ENCODE data around the gene GRIN3A. TPM values are rescaled to one million over a fixed set of nuclear protein-coding genes. Genes with fewer than 3 reads are reported as not detected.

The GRIN3A gene
- total and polyA plus RNA-seq, 9 of the 15 experiments (the other 6 are each of a cell fraction or from before 2014, with no cell fraction given), result 0.01 to 0.03 TPM; not detected in 7

GRCh38 chr9:101691657-101692056 is 46.8 kb downstream of the GRIN3A start:
- no peak for ATAC-seq
- no peak for FAIRE-seq
- Histone ChIP-seq H3K4me1 (replicated peaks in 1 of 2; ENCODE audit: control insufficient read depth in 2 of 2, insufficient read depth in 2 of 2, low read length in 2 of 2) (no peaks in the 10 kb centered on the region), H3K36me3 (ENCODE audit: control insufficient read depth, insufficient read depth, low read length) (no peaks in the 10 kb centered on the region), H3K4me2 (ENCODE audit: insufficient read depth, low read length) (no peak overlapping the region), H2AFZ (ENCODE audit: low read depth, low read length) (no peak overlapping the region), H3K79me2 (ENCODE audit: control insufficient read depth, insufficient read depth, low read length) (no peaks in the 10 kb centered on the region), H4K20me1 (replicated peaks; ENCODE audit: control insufficient read depth, insufficient read depth, low read length) (no peaks in the 10 kb centered on the region), H3K27ac (ENCODE audit: extremely low read depth, low read depth, low read length) (no peak overlapping the region), H3K9me3 (replicated peaks; ENCODE audit: control insufficient read depth, insufficient read depth, low read depth, low read length) (no peaks in the 10 kb centered on the region), H3K27me3 (ENCODE audit: control insufficient read depth in 2 of 2, insufficient read depth in 2 of 2, low read length in 2 of 2) (no peaks in the 10 kb centered on the region), H3K4me3 (no peak overlapping the region), H3K9ac (ENCODE audit: insufficient read depth in 1 of 2, low read depth in 2 of 2, low read length in 2 of 2) (no peak overlapping the region), H3K9me1 (ENCODE audit: control insufficient read depth, insufficient read depth, low read length) (no peaks in the 10 kb centered on the region)
- no peak for DNase-seq (ENCODE audit: extremely low read depth in 1 of 4, low spot score in 3 of 4)
- ChIA-PET POLR2A (no interaction called here), CTCF (ENCODE audit: low intra/inter-chr PET ratio) (no interaction called here)
- 0% methylated on average over 2 of the region's 2 CpGs for WGBS (ENCODE audit: insufficient coverage, low coverage, missing lambda C conversion rate)
- intact Hi-C loops (cut with micrococcal nuclease) (no loop called here), in situ Hi-C loops (cut with MboI) (no loop called here)
- no TSS peak for BruUV-seq (replicated peaks)
- TF ChIP-seq, protein P1, sequence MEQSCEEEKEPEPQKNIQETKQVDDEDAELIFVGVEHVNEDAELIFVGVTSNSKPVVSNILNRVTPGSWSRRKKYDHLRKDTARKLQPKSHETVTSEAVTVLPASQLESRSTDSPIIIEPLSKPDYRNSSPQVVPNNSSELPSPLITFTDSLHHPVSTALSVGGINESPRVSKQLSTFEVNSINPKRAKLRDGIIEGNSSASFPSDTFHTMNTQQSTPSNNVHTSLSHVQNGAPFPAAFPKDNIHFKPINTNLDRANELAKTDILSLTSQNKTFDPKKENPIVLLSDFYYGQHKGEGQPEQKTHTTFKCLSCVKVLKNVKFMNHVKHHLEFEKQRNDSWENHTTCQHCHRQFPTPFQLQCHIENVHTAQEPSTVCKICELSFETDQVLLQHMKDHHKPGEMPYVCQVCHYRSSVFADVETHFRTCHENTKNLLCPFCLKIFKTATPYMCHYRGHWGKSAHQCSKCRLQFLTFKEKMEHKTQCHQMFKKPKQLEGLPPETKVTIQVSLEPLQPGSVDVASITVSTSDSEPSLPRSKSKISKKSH (CRISPR knock-in tag; IDR thresholded peaks at IDR 0.05), result no peak
- TF ChIP-seq NCOA2 (IDR thresholded peaks at IDR 0.05; ENCODE audit: partially characterized antibody in 2 of 2), result no peak
- TF ChIP-seq MYNN (IDR thresholded peaks at IDR 0.05), result no peak
- no peak for TF ChIP-seq MYNN (CRISPR knock-in tag; IDR thresholded peaks at IDR 0.05)
- no peak for TF ChIP-seq KDM4B (IDR thresholded peaks at IDR 0.05; ENCODE audit: borderline replicate concordance in 2 of 2, low read depth in 1 of 2)
- no peak for TF ChIP-seq RHOXF2B (CRISPR knock-in tag; conservative IDR thresholded peaks at IDR 0.05)
- TF ChIP-seq SUPT5H (IDR thresholded peaks at IDR 0.05), result no peak
- no peak for TF ChIP-seq CHCHD3 (CRISPR knock-in tag; IDR thresholded peaks at IDR 0.05)
- TF ChIP-seq, protein P2, sequence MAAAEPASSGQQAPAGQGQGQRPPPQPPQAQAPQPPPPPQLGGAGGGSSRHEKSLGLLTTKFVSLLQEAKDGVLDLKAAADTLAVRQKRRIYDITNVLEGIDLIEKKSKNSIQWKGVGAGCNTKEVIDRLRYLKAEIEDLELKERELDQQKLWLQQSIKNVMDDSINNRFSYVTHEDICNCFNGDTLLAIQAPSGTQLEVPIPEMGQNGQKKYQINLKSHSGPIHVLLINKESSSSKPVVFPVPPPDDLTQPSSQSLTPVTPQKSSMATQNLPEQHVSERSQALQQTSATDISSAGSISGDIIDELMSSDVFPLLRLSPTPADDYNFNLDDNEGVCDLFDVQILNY (CRISPR knock-in tag; IDR thresholded peaks at IDR 0.05), result no peak
- no peak for TF ChIP-seq MAZ (CRISPR knock-in tag; conservative IDR thresholded peaks at IDR 0.05 in 1 of 2, IDR thresholded peaks at IDR 0.05 in 1 of 2)
- TF ChIP-seq, protein P3, sequence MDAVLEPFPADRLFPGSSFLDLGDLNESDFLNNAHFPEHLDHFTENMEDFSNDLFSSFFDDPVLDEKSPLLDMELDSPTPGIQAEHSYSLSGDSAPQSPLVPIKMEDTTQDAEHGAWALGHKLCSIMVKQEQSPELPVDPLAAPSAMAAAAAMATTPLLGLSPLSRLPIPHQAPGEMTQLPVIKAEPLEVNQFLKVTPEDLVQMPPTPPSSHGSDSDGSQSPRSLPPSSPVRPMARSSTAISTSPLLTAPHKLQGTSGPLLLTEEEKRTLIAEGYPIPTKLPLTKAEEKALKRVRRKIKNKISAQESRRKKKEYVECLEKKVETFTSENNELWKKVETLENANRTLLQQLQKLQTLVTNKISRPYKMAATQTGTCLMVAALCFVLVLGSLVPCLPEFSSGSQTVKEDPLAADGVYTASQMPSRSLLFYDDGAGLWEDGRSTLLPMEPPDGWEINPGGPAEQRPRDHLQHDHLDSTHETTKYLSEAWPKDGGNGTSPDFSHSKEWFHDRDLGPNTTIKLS (IDR thresholded peaks at IDR 0.05; ENCODE audit: borderline replicate concordance, low read depth), result no peak
- TF ChIP-seq TFAP4 (CRISPR knock-in tag; IDR thresholded peaks at IDR 0.05; ENCODE audit: borderline replicate concordance), result no peak
- no peak for TF ChIP-seq JUN (IDR thresholded peaks at IDR 0.05; ENCODE audit: borderline replicate concordance, low read depth, low read length)
- TF ChIP-seq JUN (CRISPR knock-in tag; IDR thresholded peaks at IDR 0.05; ENCODE audit: borderline replicate concordance), result no peak
- TF ChIP-seq, protein P4, sequence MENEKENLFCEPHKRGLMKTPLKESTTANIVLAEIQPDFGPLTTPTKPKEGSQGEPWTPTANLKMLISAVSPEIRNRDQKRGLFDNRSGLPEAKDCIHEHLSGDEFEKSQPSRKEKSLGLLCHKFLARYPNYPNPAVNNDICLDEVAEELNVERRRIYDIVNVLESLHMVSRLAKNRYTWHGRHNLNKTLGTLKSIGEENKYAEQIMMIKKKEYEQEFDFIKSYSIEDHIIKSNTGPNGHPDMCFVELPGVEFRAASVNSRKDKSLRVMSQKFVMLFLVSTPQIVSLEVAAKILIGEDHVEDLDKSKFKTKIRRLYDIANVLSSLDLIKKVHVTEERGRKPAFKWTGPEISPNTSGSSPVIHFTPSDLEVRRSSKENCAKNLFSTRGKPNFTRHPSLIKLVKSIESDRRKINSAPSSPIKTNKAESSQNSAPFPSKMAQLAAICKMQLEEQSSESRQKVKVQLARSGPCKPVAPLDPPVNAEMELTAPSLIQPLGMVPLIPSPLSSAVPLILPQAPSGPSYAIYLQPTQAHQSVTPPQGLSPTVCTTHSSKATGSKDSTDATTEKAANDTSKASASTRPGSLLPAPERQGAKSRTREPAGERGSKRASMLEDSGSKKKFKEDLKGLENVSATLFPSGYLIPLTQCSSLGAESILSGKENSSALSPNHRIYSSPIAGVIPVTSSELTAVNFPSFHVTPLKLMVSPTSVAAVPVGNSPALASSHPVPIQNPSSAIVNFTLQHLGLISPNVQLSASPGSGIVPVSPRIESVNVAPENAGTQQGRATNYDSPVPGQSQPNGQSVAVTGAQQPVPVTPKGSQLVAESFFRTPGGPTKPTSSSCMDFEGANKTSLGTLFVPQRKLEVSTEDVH (IDR thresholded peaks at IDR 0.05; ENCODE audit: low read depth, partially characterized antibody), result no peak
